Astrocyte (in vitro differentiated cells and primary cell): ENCODE results near the gene UBE2L3. TPM values are rescaled to one million over a fixed set of nuclear protein-coding genes. Genes with fewer than 3 reads are reported as not detected.

Experiments
- DNase-seq: peaks from one replicate; pipeline ENCODE4 v3.0.0-alpha.2; 2010; ENCODE audit warnings: low read depth
- FAIRE-seq: peaks from 2 replicates; lab custom pipeline; 2011; peaks lifted over from hg19 to GRCh38; lab: Jason Lieb, UNC
- H2AFZ ChIP-seq: 2 replicates; pipeline ENCODE4 v1.6.0; 2012; ENCODE audit warnings: low read depth, low read length, inconsistent platforms
- H3K27ac ChIP-seq: 2 replicates; pipeline ENCODE4 v1.5.1; 2011; ENCODE audit warnings: low read depth, low read length, inconsistent platforms
- H3K27me3 ChIP-seq: 2 replicates; pipeline ENCODE4 v1.6.0; 2011; ENCODE audit warnings: low read length, inconsistent platforms; ENCODE audit not compliant: insufficient read depth
- H3K36me3 ChIP-seq: 2 replicates; pipeline ENCODE4 v1.5.1; 2011; ENCODE audit warnings: low read length, inconsistent platforms; ENCODE audit not compliant: insufficient read depth
- H3K4me1 ChIP-seq: 2 replicates; pipeline ENCODE4 v1.5.1; 2011; ENCODE audit warnings: low read length, inconsistent platforms; ENCODE audit not compliant: insufficient read depth
- H3K4me2 ChIP-seq: 2 replicates; pipeline ENCODE4 v1.6.0; 2012; ENCODE audit warnings: low read length, inconsistent platforms
- H3K4me3 ChIP-seq: 2 replicates; pipeline ENCODE4 v1.5.1; 2011; ENCODE audit warnings: low read depth, mild to moderate bottlenecking, low read length, inconsistent platforms; ENCODE audit not compliant: insufficient read depth
- H3K79me2 ChIP-seq: 2 replicates; pipeline ENCODE4 v1.6.0; 2012; ENCODE audit warnings: mild to moderate bottlenecking, low read length, inconsistent platforms; ENCODE audit not compliant: insufficient read depth
- H3K9ac ChIP-seq: 2 replicates; pipeline ENCODE4 v1.6.0; 2012; ENCODE audit warnings: mild to moderate bottlenecking, low read length, inconsistent platforms
- H3K9me3 ChIP-seq: 2 replicates; pipeline ENCODE4 v1.5.1; 2012; ENCODE audit warnings: low read depth, mild to moderate bottlenecking, low read length, inconsistent platforms; ENCODE audit not compliant: insufficient read depth
- H4K20me1 ChIP-seq: 2 replicates; pipeline ENCODE4 v1.6.0; 2012; ENCODE audit warnings: low read length, inconsistent platforms; ENCODE audit not compliant: insufficient read depth
- H3K27ac Mint-ChIP-seq: one replicate; pipeline ENCODE4 v1.8.0; 2021; ENCODE audit warnings: mild to moderate bottlenecking, mixed read lengths; ENCODE audit not compliant: unreplicated experiment
- H3K27me3 Mint-ChIP-seq: one replicate; pipeline ENCODE4 v1.8.0; 2021; ENCODE audit warnings: low read depth, mixed read lengths; ENCODE audit not compliant: unreplicated experiment
- H3K36me3 Mint-ChIP-seq: one replicate; pipeline ENCODE4 v1.8.0; 2021; ENCODE audit warnings: low read depth, mixed read lengths; ENCODE audit not compliant: unreplicated experiment
- H3K4me1 Mint-ChIP-seq: one replicate; pipeline ENCODE4 v1.8.0; 2021; ENCODE audit warnings: low read depth, mixed read lengths; ENCODE audit not compliant: unreplicated experiment
- H3K4me3 Mint-ChIP-seq: one replicate; pipeline ENCODE4 v1.8.0; 2021; ENCODE audit warnings: mild to moderate bottlenecking, moderate library complexity, mixed read lengths; ENCODE audit not compliant: unreplicated experiment
- H3K9me3 Mint-ChIP-seq: one replicate; pipeline ENCODE4 v1.8.0; 2021; ENCODE audit warnings: mild to moderate bottlenecking, mixed read lengths; ENCODE audit not compliant: unreplicated experiment
- EZH2 ChIP-seq: IDR thresholded peaks from 2 replicates; pipeline ENCODE4 v1.6.1; 2012; ENCODE audit warnings: mild to moderate bottlenecking, low read length, inconsistent platforms; ENCODE audit not compliant: insufficient read depth
- total RNA-seq: library from RNA; stranded (reverse); gene quantifications from 2 replicates; pipeline ENCODE4 v1.2.1, GENCODE V29; 2021
- TF ChIP-seq, protein P1 (sequence below): IDR thresholded peaks from 2 replicates; pipeline ENCODE4 v1.5.1; 2011; ENCODE audit warnings: low read depth, mild to moderate bottlenecking, inconsistent platforms, low read length, moderate library complexity; ENCODE audit not compliant: insufficient read depth

Gene UBE2L3
- total RNA-seq, 1 donor from 2014 or later = 62.8 TPM

- Histone ChIP-seq H3K27me3 (no peaks in the 10 kb centered on the region), H3K9me3 (no peaks in the 10 kb centered on the region), H3K27ac (no peak overlapping the region), H3K36me3 (peaks cover 4% of the 10 kb centered on the region), H3K4me1 (peaks cover 3% of the 10 kb centered on the region), H3K4me2 (no peak overlapping the region), H3K79me2 (peaks cover 91% of the 10 kb centered on the region), H3K4me3 (no peak overlapping the region), H4K20me1 (peaks cover 92% of the 10 kb centered on the region), H3K9ac (no peak overlapping the region), H2AFZ (no peak overlapping the region)
- Mint-ChIP-seq H3K9me3 (no peaks in the 10 kb centered on the region), H3K36me3 (peaks cover 14% of the 10 kb centered on the region), H3K27ac (no peak overlapping the region), H3K4me1 (peaks cover 24% of the 10 kb centered on the region), H3K27me3 (no peaks in the 10 kb centered on the region), H3K4me3 (no peak overlapping the region)
- no peak for TF ChIP-seq EZH2
- TF ChIP-seq, protein P1, sequence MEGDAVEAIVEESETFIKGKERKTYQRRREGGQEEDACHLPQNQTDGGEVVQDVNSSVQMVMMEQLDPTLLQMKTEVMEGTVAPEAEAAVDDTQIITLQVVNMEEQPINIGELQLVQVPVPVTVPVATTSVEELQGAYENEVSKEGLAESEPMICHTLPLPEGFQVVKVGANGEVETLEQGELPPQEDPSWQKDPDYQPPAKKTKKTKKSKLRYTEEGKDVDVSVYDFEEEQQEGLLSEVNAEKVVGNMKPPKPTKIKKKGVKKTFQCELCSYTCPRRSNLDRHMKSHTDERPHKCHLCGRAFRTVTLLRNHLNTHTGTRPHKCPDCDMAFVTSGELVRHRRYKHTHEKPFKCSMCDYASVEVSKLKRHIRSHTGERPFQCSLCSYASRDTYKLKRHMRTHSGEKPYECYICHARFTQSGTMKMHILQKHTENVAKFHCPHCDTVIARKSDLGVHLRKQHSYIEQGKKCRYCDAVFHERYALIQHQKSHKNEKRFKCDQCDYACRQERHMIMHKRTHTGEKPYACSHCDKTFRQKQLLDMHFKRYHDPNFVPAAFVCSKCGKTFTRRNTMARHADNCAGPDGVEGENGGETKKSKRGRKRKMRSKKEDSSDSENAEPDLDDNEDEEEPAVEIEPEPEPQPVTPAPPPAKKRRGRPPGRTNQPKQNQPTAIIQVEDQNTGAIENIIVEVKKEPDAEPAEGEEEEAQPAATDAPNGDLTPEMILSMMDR = no peak
- no peak for DNase-seq
- no peak for FAIRE-seq
These were observed 53.5 kb downstream of the UBE2L3 start for GRCh38 chr22:21621025-21621424.

GRCh38 chr22:21622011-21622918 is 54.8 kb downstream of the UBE2L3 start:
- Mint-ChIP-seq H3K27ac (no peak overlapping the region), H3K9me3 (no peaks in the 10 kb centered on the region), H3K4me1 (peaks cover 31% of the 10 kb centered on the region), H3K27me3 (no peaks in the 10 kb centered on the region), H3K36me3 (peaks cover 16% of the 10 kb centered on the region), H3K4me3 (peak overlapping the region; percentile 40)
- Histone ChIP-seq H3K4me1 (peaks cover 3% of the 10 kb centered on the region), H3K79me2 (peaks cover 93% of the 10 kb centered on the region), H3K27me3 (no peaks in the 10 kb centered on the region), H4K20me1 (peaks cover 94% of the 10 kb centered on the region), H3K4me3 (no peak overlapping the region), H3K27ac (no peak overlapping the region), H2AFZ (no peak overlapping the region), H3K9me3 (no peaks in the 10 kb centered on the region), H3K9ac (no peak overlapping the region), H3K4me2 (no peak overlapping the region), H3K36me3 (peaks cover 4% of the 10 kb centered on the region)
- TF ChIP-seq EZH2 = no peak
- no peak for DNase-seq
- FAIRE-seq = no peak

DNA sequence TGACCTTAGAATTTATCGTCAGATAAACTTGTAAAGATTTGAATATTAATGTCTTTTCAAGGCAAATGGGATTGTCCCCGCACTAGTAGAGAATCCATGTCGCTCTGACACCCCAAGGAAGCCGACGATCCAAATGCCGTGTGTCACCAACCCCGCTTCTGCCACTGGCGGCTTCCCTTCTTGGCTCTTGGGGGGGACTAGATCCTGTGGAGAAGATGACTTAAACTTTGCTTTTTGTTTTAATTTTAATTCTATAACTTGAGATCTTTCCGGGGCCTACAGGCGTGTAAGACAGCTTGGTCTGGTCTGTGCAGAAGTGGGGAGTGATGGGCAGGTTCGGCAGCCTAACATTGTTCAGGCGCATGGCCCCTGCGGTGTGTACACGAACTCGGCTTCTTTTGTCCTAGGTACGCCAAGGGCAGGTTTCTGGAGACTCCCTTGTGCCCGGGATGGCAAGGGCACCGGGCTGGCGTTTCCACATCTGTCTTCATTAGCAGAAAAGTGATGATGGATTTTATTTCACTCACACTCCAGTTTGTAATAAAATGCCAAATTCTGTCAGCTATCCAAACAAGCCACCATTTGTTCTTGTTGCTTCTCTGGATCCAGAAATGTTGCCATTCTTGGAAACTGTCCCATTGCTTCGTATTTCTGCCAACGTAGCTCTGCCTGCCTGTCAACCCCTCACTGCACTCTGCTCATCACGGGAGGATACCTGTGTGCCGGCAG is 55.6 kb downstream of the UBE2L3 start:
- Histone ChIP-seq H3K27me3 (no peaks in the 10 kb centered on the region), H3K4me2 (no peak overlapping the region), H2AFZ (no peak overlapping the region), H3K36me3 (peaks cover 4% of the 10 kb centered on the region), H3K79me2 (peaks cover 91% of the 10 kb centered on the region), H3K4me3 (no peak overlapping the region), H3K27ac (no peak overlapping the region), H3K4me1 (peaks cover 4% of the 10 kb centered on the region), H3K9ac (no peak overlapping the region), H4K20me1 (peaks cover 93% of the 10 kb centered on the region), H3K9me3 (no peaks in the 10 kb centered on the region)
- TF ChIP-seq, protein P1 = no peak
- no peak for TF ChIP-seq EZH2
- DNase-seq (no peak), FAIRE-seq (no peak)
- Mint-ChIP-seq H3K4me3 (no peak overlapping the region), H3K4me1 (peaks cover 34% of the 10 kb centered on the region), H3K27ac (peak overlapping the region; percentile 62), H3K9me3 (no peaks in the 10 kb centered on the region), H3K36me3 (peaks cover 20% of the 10 kb centered on the region), H3K27me3 (no peaks in the 10 kb centered on the region)
